ENCODE data around the gene SPINT4. TPM values are rescaled to one million over a fixed set of nuclear protein-coding genes. Genes with fewer than 3 reads are reported as not detected.
"Not testable (repeated sequence)": the region's sequence is repeated elsewhere in the genome, so short reads cannot be mapped to it uniquely, and the experiment has no call there.

Gene SPINT4
- total RNA-seq: not detected

DNA sequence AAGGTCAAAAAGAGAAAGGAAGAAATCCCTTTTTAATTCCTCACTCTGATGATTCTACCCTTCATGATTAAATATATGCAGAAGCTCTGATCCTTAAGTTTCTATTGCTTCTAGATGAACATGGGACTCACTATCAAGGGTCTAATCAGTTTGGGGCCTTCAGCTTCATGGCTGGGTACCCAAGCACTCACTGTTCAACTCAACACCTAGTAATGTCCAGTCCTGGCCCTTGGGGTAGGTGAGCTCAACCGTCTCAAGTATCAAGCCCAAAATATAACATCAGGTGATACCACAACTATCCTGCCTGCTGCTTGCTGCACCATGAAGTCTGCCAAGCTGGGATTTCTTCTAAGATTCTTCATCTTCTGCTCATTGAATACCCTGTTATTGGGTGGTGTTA, at the start of gene SPINT4:
Gene SPINT4, plus strand, starts transcription at position 301 of the 400 bp plus-strand sequence. Its CDS starts 21 bp downstream, at position 322.
- H3K9me3 ChIP-seq: no peaks in the 10 kb centered on the region
- H3K27ac ChIP-seq: no peak within 1 kb of the TSS
- DNase-seq (no peak), ATAC-seq (no peak)
- no peaks in the 10 kb centered on the region for H3K27me3 ChIP-seq
- H3K4me3 ChIP-seq: no peak within 1 kb of the TSS
- no peaks in the 10 kb centered on the region for H3K4me1 ChIP-seq
- intact Hi-C loops (cut with DNase I): no loop called here
- 53 to 67% methylated on average over 1 of the region's 1 CpG for WGBS, 2 donors
- no peaks in the 10 kb centered on the region for H3K36me3 ChIP-seq (replicated peaks in 1 of 2; ENCODE audit: insufficient read depth in 1 of 2, low read depth in 2 of 2)
- TF ChIP-seq, protein P1, sequence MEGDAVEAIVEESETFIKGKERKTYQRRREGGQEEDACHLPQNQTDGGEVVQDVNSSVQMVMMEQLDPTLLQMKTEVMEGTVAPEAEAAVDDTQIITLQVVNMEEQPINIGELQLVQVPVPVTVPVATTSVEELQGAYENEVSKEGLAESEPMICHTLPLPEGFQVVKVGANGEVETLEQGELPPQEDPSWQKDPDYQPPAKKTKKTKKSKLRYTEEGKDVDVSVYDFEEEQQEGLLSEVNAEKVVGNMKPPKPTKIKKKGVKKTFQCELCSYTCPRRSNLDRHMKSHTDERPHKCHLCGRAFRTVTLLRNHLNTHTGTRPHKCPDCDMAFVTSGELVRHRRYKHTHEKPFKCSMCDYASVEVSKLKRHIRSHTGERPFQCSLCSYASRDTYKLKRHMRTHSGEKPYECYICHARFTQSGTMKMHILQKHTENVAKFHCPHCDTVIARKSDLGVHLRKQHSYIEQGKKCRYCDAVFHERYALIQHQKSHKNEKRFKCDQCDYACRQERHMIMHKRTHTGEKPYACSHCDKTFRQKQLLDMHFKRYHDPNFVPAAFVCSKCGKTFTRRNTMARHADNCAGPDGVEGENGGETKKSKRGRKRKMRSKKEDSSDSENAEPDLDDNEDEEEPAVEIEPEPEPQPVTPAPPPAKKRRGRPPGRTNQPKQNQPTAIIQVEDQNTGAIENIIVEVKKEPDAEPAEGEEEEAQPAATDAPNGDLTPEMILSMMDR (IDR thresholded peaks at IDR 0.05): no peak
- TF ChIP-seq POLR2A (IDR thresholded peaks at IDR 0.05): no peak

DNA sequence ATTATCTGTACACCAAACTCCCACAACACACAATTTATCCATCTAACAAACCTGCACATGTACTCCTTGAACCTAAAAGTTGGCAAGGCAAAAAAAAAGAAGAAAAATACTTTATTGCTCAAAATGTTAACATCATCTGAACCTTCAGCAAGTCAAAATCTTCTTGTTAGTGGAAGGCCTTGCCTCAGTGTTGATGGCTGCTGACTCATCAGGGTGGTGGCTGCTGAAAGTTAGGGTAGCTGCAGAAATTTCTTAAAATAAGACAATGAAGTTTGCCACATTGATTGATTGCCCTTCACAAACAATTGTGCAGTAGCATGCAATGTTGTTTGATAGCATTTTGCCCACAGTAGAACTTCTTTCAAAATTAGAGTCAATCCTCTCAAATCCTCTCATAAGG, 49.4 kb upstream of the SPINT4 start:
- Histone ChIP-seq H3K27ac (no peak overlapping the region), H3K4me1 (no peaks in the 10 kb centered on the region), H3K36me3 (replicated peaks in 1 of 2; ENCODE audit: insufficient read depth in 1 of 2, low read depth in 2 of 2) (no peaks in the 10 kb centered on the region), H3K4me3 (no peak overlapping the region), H3K27me3 (no peaks in the 10 kb centered on the region), H3K9me3 (no peaks in the 10 kb centered on the region)
- ATAC-seq (no peak), DNase-seq (no peak)
- intact Hi-C loops (cut with DNase I): no loop called here
- TF ChIP-seq POLR2A (IDR thresholded peaks at IDR 0.05): no peak
- TF ChIP-seq, protein P1 (IDR thresholded peaks at IDR 0.05): no peak

DNA sequence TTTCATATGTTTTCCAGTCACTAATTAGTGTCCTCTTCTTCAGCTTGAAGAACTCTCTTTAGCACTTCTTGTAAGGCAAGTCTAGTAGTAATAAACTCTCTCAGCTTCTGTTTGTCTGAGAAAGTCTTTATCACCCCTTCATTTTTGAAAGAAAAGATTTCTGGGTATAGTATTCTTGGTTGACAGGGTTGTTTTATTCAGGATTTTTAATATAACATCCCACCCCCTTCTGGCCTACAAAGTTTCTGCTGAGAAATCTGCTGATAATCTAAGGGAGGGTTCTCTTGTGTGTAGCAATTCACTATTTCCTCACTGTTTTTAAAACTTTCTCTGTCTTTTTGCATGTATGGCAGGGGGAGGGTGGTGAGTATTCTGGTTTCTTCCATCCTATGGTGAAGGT, 42.5 kb upstream of the SPINT4 start:
- Histone ChIP-seq H3K27me3 (no peaks in the 10 kb centered on the region), H3K4me3 (no peak overlapping the region), H3K27ac (no peak overlapping the region), H3K9me3 (peaks cover 0 to 8% (median 0%) of the 10 kb centered on the region in 3 donors), H3K36me3 (replicated peaks in 1 of 2; ENCODE audit: insufficient read depth in 1 of 2, low read depth in 2 of 2) (no peaks in the 10 kb centered on the region), H3K4me1 (no peaks in the 10 kb centered on the region)
- no peak for DNase-seq
- TF ChIP-seq POLR2A (IDR thresholded peaks at IDR 0.05): no peak
- TF ChIP-seq, protein P1 (IDR thresholded peaks at IDR 0.05): no peak
- intact Hi-C loops (cut with DNase I): no loop called here
- no peak for ATAC-seq

DNA sequence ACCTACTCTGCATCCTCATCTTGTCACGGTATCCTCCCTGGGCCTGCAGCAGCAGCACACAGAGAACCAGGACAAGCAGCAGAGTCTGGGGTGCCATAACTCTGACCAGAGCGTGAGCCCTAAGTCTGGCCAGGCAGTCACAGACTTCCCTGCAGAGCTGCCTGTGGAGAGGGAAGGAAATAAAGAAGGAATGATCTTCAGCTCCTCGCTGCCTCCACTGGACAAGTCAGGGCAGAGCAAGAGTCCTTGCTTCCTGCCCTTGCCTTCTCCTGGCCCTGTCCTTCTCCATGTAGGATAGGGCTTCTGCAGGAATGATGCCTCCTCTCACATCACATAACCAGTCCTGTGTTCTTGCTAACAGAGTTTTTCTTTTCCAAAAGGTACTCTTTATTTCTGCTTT, 36.3 kb upstream of the SPINT4 start:
- Histone ChIP-seq H3K9me3 (no peaks in the 10 kb centered on the region), H3K36me3 (replicated peaks in 1 of 2; ENCODE audit: insufficient read depth in 1 of 2, low read depth in 2 of 2) (no peaks in the 10 kb centered on the region), H3K27ac (no peak overlapping the region), H3K4me3 (no peak overlapping the region), H3K27me3 (no peaks in the 10 kb centered on the region), H3K4me1 (no peaks in the 10 kb centered on the region)
- TF ChIP-seq, protein P1 (IDR thresholded peaks at IDR 0.05): no peak
- no peak for TF ChIP-seq POLR2A (IDR thresholded peaks at IDR 0.05)
- intact Hi-C loops (cut with DNase I): no loop called here
- DNase-seq: no peak
- ATAC-seq: no peak
- WGBS, 2 donors: 58 to 62% methylated on average over 3 of the region's 3 CpGs

DNA sequence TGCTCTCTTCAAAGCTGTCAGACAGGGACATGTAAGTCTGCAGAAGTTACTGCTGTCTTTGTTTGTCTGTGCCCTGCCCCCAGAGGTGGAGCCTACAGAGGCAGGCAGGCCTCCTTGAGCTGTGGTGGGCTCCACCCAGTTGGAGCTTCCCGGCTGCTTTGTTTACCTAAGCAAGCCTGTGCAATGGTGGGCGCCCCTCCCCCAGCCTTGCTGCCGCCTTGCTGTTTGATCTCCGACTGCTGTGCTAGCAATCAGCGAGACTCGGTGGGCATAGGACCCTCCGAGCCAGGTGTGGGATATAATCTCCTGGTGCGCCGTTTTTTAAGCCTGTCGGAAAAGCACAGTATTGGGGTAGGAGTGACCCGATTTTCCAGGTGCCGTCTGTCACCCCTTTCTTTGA, 28.8 kb upstream of the SPINT4 start:
- H3K27ac ChIP-seq; ATAC-seq; H3K9me3 ChIP-seq; DNase-seq; intact Hi-C loops (cut with DNase I); H3K27me3 ChIP-seq; H3K4me3 ChIP-seq; H3K36me3 ChIP-seq (replicated peaks in 1 of 2; ENCODE audit: insufficient read depth in 1 of 2, low read depth in 2 of 2); H3K4me1 ChIP-seq: not testable (repeated sequence)
- WGBS, 2 donors: 64 to 80% methylated on average over 4 to 12 of the region's 12 CpGs

All from body of pancreas (tissue), 4 donors.